ENCODE results near the gene CEACAM18.

DNA sequence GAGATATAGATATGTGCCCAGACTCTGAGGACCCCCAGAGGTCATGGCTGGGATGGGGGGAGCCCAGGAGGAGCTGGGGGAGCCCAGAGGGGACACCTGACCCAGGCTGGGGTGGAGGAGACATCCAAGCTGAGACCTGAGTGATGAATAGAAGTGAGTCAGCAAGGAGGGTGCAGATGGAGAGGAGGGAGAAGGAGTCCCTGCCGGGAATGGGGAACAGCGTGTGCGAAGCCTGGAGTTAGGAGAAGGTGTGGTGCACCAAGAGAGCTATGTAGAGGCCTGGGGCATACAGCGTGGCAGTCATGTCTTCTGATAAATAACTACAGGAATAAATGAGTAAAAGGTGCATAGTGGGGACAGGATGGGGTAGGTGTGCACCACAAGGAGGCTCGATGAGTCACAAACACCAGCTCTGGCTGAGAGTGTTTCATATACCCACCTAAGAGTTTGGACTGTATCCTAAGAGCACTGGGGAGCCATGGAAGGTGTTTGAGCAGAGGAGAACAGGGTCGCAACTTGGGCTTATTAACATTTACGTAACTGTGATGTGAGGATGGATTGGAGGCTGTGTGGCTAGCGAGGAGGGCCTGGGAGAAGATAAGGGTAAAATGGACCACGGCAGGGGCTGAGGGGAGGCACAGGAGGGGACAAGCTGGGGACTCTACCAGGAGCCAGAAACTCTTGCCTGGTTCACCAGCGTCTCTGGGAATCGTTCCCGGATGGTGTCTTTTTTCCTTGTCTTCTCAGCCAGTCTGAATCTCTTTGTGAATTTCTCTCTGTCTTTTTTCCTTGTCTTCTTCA lies 1.4 kb downstream of the CEACAM18 start:
- TF ChIP-seq, protein P1, sequence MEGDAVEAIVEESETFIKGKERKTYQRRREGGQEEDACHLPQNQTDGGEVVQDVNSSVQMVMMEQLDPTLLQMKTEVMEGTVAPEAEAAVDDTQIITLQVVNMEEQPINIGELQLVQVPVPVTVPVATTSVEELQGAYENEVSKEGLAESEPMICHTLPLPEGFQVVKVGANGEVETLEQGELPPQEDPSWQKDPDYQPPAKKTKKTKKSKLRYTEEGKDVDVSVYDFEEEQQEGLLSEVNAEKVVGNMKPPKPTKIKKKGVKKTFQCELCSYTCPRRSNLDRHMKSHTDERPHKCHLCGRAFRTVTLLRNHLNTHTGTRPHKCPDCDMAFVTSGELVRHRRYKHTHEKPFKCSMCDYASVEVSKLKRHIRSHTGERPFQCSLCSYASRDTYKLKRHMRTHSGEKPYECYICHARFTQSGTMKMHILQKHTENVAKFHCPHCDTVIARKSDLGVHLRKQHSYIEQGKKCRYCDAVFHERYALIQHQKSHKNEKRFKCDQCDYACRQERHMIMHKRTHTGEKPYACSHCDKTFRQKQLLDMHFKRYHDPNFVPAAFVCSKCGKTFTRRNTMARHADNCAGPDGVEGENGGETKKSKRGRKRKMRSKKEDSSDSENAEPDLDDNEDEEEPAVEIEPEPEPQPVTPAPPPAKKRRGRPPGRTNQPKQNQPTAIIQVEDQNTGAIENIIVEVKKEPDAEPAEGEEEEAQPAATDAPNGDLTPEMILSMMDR (IDR thresholded peaks at IDR 0.05), result no peak
- no peak for TF ChIP-seq POLR2A (IDR thresholded peaks at IDR 0.05)

Measured in Peyer's patch (tissue), 4 donors.